ENCODE measurements around the gene LYSMD1.

Gene LYSMD1

DNA sequence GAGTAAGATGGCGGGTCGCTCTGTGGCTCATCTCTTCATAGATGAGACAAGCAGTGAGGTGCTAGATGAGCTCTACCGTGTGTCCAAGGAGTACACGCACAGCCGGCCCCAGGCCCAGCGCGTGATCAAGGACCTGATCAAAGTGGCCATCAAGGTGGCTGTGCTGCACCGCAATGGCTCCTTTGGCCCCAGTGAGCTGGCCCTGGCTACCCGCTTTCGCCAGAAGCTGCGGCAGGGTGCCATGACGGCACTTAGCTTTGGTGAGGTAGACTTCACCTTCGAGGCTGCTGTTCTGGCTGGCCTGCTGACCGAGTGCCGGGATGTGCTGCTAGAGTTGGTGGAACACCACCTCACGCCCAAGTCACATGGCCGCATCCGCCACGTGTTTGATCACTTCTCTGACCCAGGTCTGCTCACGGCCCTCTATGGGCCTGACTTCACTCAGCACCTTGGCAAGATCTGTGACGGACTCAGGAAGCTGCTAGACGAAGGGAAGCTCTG, 6.9 kb downstream of the LYSMD1 start:
- Histone ChIP-seq H3K4me3 (replicated peaks; ENCODE audit: low read depth, low read length) (no peak overlapping the region), H3K27me3 (replicated peaks; ENCODE audit: control insufficient read depth, insufficient read depth, low read length) (no peaks in the 10 kb centered on the region), H3K36me3 (ENCODE audit: control insufficient read depth, insufficient read depth, low read length) (peaks cover 2% of the 10 kb centered on the region; the same call in 1 of the 2 replicates)
- TF ChIP-seq, protein P1, sequence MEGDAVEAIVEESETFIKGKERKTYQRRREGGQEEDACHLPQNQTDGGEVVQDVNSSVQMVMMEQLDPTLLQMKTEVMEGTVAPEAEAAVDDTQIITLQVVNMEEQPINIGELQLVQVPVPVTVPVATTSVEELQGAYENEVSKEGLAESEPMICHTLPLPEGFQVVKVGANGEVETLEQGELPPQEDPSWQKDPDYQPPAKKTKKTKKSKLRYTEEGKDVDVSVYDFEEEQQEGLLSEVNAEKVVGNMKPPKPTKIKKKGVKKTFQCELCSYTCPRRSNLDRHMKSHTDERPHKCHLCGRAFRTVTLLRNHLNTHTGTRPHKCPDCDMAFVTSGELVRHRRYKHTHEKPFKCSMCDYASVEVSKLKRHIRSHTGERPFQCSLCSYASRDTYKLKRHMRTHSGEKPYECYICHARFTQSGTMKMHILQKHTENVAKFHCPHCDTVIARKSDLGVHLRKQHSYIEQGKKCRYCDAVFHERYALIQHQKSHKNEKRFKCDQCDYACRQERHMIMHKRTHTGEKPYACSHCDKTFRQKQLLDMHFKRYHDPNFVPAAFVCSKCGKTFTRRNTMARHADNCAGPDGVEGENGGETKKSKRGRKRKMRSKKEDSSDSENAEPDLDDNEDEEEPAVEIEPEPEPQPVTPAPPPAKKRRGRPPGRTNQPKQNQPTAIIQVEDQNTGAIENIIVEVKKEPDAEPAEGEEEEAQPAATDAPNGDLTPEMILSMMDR (IDR thresholded peaks at IDR 0.05; ENCODE audit: insufficient read depth, low read length, poor library complexity, severe bottlenecking), result no peak
- no peak for DNase-seq (ENCODE audit: extremely low read depth, insufficient read length)

DNA sequence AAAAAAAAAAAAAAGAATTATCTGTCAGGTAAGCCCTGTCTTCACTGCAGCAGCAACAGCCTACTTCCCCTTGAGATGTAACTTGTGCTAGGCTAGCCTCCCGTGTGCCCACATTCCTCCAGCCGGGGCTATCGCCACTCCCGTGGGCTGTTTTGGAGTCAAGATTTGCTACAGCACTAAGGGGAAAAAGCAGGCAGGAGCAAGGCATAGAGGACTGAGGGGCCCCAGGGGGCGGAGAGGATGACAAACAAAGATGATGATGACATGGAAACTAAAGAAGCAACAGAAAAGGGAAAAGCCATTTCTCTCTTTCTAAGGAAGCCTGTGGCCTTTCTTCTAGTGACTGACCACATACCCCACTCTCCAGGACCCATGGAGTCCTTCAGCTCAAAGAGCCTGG, 7.4 kb downstream of the LYSMD1 start:
- TF ChIP-seq, protein P1 (IDR thresholded peaks at IDR 0.05; ENCODE audit: insufficient read depth, low read length, poor library complexity, severe bottlenecking), result no peak
- DNase-seq (ENCODE audit: extremely low read depth, insufficient read length), result no peak
- no peak overlapping the region for H3K4me3 ChIP-seq (replicated peaks; ENCODE audit: low read depth, low read length)
- H3K36me3 ChIP-seq (ENCODE audit: control insufficient read depth, insufficient read depth, low read length), result peaks cover 2% of the 10 kb centered on the region; the same call in 1 of the 2 replicates
- H3K27me3 ChIP-seq (replicated peaks; ENCODE audit: control insufficient read depth, insufficient read depth, low read length), result no peaks in the 10 kb centered on the region

DNA sequence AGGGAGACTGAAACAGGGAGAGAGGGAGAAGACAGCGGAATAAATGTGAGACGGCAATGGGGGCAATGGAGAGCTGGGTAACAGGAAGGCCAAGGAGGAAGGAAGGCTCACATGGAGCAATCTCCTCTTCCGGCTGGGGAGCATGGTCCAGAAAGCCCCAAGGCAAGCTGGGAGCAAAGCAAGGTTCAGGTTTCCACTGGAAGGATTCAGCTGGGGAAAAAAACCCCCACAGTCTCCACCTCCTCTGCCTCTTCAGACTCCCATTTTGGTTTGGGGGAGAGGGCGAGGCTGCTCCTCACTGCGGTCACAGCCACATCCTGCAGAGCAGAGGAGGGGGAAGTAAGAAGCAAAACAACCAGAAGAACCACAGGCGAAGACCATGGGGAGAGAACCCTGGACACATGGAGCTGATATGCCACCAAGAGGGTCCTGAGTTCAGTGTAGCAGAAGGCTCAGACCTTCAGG, 8.6 kb downstream of the LYSMD1 start:
- Histone ChIP-seq H3K36me3 (ENCODE audit: control insufficient read depth, insufficient read depth, low read length) (peaks cover 2% of the 10 kb centered on the region; the same call in 1 of the 2 replicates), H3K27me3 (replicated peaks; ENCODE audit: control insufficient read depth, insufficient read depth, low read length) (no peaks in the 10 kb centered on the region), H3K4me3 (replicated peaks; ENCODE audit: low read depth, low read length) (peak overlapping the region; percentile 82)
- peak; percentile 52 for DNase-seq (ENCODE audit: extremely low read depth, insufficient read length)
- TF ChIP-seq, protein P1 (IDR thresholded peaks at IDR 0.05; ENCODE audit: insufficient read depth, low read length, poor library complexity, severe bottlenecking), result no peak

DNA sequence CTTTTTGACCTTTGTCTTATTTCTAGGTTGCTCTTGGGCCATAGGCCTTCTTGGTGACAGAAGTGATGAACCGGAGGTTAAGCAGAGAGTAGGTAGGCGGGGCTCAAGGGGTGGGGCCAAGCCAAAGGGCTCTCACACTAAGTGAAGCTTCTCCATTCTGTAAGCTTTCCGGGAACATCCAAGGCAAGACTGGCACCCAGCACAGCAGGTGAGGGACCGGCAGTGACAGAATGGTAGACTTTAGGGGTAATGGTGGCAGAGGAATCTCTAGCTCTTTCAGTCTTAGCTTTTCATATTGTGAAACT, 9.2 kb downstream of the LYSMD1 start, which contains the start of gene TNFAIP8L2:
TSS of gene TNFAIP8L2 (plus strand) at position 135 of the 305 bp plus-strand sequence. CDS start 2,049 bp downstream, outside the sequence.
- peak; percentile 56 for DNase-seq (ENCODE audit: extremely low read depth, insufficient read length)
- no peaks in the 10 kb centered on the region for H3K27me3 ChIP-seq (replicated peaks; ENCODE audit: control insufficient read depth, insufficient read depth, low read length)
- peaks cover 2% of the 10 kb centered on the region; the same call in 1 of the 2 replicates for H3K36me3 ChIP-seq (ENCODE audit: control insufficient read depth, insufficient read depth, low read length)
- H3K4me3 ChIP-seq (replicated peaks; ENCODE audit: low read depth, low read length), result peak within 1 kb of the TSS; percentile 82
- TF ChIP-seq, protein P1 (IDR thresholded peaks at IDR 0.05; ENCODE audit: insufficient read depth, low read length, poor library complexity, severe bottlenecking), result no peak

DNA sequence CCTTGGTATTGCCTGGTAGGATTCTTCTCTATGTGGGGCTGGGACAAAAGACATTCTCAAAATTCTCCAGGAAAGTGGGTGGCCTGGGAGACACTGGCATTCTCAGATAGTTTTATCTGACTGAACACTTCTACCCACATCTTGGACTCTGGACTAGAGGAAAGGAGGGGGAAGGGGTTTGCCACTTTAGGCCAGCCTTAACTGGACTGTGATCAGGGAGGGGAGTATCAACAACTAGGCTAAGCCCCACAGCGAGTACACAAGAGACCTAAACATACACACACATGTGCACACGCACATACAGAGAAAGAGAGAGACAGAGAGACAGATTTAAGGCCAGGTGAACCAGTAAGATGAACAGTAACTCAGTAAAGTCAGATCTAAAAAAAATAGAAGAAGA, 18.0 kb downstream of the LYSMD1 start:
- Histone ChIP-seq H3K4me3 (replicated peaks; ENCODE audit: low read depth, low read length) (no peak overlapping the region), H3K36me3 (ENCODE audit: control insufficient read depth, insufficient read depth, low read length) (no peaks in the 10 kb centered on the region), H3K27me3 (replicated peaks; ENCODE audit: control insufficient read depth, insufficient read depth, low read length) (peaks cover 2% of the 10 kb centered on the region)
- DNase-seq (ENCODE audit: extremely low read depth, insufficient read length), result no peak
- TF ChIP-seq, protein P1 (IDR thresholded peaks at IDR 0.05; ENCODE audit: insufficient read depth, low read length, poor library complexity, severe bottlenecking), result no peak

DNA sequence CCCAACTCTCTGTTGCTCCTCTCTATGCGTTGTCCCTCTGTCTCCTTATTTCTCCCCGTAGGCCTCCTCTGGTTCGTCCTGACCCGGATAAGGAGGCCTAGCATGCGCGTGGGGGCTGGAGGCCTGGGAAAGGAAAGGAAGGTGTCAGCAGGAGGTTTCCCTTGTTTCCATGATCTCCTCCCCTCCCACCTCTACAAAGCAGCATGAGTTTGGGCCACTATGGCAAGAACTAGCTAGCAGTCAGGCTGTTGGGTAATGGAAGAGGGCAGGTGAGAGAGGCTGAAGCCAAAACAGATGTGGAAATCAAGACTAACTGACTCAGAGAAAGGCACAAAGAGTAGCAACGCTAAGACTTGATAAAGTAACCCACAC, 18.6 kb downstream of the LYSMD1 start:
- TF ChIP-seq, protein P1 (IDR thresholded peaks at IDR 0.05; ENCODE audit: insufficient read depth, low read length, poor library complexity, severe bottlenecking), result no peak
- Histone ChIP-seq H3K36me3 (ENCODE audit: control insufficient read depth, insufficient read depth, low read length) (no peaks in the 10 kb centered on the region), H3K27me3 (replicated peaks; ENCODE audit: control insufficient read depth, insufficient read depth, low read length) (peaks cover 2% of the 10 kb centered on the region), H3K4me3 (replicated peaks; ENCODE audit: low read depth, low read length) (peak overlapping the region; percentile 85)
- no peak for DNase-seq (ENCODE audit: extremely low read depth, insufficient read length)
